Fibroblast of pulmonary artery (primary cell): ENCODE data around the gene LAMTOR3.

Experiments used
- DNase-seq: peaks from one replicate; pipeline ENCODE4 v3.0.0-alpha.2; 2010; ENCODE audit warnings: low read depth
- H3K4me3 ChIP-seq: replicated peaks from 2 replicates; pipeline ENCODE4 v1.5.1; 2011; ENCODE audit warnings: low read depth, mild to moderate bottlenecking, control low read depth, low read length, moderate library complexity
- TF ChIP-seq, protein P1 (sequence below): IDR thresholded peaks from 2 replicates; pipeline ENCODE4 v1.5.1; 2011; ENCODE audit warnings: mild to moderate bottlenecking, control low read depth, low read length, inconsistent platforms; ENCODE audit errors: missing control alignments

LAMTOR3 gene

DNA sequence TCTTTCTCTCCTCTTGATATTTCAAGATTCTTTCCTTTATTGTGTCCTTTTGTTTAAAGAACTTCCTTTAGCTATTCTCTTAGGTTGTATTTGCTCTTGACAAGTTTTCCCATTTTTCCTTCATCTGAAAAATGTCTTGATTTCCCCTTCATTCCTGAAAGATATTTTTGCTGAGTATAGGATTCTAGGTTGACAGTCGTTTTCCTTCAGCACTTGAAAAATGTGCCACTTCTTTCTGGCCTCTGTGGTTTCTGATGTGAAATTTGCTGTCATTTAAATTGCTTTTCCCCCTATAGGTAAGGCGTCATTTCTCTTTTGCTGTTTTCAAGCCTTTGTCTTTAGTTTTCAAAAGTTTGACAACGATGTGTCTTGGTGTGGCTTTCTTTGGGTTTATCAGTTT, 23.3 kb upstream of the LAMTOR3 start:
- no peak for DNase-seq
- no peak overlapping the region for H3K4me3 ChIP-seq
- TF ChIP-seq, protein P1, sequence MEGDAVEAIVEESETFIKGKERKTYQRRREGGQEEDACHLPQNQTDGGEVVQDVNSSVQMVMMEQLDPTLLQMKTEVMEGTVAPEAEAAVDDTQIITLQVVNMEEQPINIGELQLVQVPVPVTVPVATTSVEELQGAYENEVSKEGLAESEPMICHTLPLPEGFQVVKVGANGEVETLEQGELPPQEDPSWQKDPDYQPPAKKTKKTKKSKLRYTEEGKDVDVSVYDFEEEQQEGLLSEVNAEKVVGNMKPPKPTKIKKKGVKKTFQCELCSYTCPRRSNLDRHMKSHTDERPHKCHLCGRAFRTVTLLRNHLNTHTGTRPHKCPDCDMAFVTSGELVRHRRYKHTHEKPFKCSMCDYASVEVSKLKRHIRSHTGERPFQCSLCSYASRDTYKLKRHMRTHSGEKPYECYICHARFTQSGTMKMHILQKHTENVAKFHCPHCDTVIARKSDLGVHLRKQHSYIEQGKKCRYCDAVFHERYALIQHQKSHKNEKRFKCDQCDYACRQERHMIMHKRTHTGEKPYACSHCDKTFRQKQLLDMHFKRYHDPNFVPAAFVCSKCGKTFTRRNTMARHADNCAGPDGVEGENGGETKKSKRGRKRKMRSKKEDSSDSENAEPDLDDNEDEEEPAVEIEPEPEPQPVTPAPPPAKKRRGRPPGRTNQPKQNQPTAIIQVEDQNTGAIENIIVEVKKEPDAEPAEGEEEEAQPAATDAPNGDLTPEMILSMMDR, result no peak

DNA sequence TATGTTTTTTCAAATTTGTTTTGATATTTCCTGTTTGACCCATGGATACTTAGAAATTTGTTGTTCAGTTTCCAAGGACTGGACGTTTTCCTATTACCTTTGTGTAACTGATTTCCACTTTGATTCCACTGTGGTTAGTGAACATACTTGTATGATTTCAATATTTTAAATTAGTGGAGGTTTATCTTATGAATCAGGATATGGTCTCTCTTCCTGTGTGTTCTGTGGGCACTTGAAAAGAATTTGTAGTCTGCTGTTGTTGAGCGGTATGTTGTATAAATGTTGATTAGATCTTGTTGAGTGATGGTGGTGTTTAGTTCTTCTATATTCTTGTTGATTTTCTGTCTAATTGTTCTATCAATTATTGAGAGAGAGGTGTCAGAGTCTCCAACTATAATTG, 21.2 kb upstream of the LAMTOR3 start:
- no peak for DNase-seq
- TF ChIP-seq, protein P1, result no peak
- no peak overlapping the region for H3K4me3 ChIP-seq

DNA sequence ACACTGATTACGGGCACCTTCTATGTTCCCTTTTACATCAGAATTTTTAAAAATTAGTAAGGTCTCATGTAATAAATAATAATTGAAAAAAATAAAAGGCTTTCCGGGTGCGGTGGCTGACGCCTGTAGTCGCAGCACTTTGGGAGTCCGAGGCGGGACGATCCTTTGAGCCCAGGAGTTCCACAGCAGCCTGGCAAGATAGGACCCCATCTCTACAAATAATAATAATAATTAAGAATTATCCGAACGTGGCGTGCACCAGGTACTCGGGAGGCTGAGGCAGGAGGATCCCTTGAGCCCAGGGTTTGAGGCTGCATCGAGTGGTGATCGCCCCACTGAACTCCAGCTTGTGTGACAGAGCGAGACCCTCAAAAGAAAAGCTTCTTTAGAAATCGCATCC, 771 bp upstream of the LAMTOR3 start:
- TF ChIP-seq, protein P1, result no peak
- no peak for DNase-seq
- peak overlapping the region; percentile 90 for H3K4me3 ChIP-seq

DNA sequence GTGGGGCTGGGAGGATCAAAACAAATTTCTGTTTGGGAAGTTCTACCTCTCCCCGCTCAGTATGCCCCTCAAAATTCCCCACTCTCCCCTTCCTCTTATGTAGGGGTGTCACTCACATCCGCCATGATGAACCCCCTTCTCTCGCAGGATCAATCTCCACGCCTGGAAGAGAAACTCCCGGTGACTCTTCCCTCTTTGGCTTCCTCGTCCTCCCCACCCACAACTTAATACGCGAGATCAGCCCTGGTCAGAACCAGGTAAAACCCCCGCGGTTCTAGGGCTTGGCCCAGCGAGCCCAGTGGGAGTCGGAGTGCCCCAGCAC, 427 bp downstream of the LAMTOR3 start:
- TF ChIP-seq, protein P1, result no peak
- H3K4me3 ChIP-seq, result peak overlapping the region; percentile 90
- DNase-seq, result peak; percentile 14

DNA sequence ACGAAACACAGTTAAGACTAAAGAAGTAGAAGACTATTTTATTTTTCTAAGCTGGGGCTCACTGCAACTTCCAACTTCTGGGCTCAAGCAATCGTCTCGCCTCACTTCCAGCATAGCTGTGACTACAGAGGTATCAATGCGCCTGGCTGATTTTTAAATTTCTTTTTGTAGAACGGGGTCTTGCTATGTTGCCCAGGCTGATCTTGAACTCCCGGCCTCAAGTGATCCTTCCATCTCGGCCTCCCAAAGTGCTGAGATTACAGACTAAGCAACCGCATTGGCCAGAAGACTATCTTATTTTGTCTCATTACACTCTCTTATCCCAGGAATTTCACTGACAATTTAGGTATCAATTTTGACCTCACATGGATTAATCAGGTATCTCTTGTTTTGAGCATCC, 1.2 kb downstream of the LAMTOR3 start:
- H3K4me3 ChIP-seq, result peak overlapping the region; percentile 90
- TF ChIP-seq, protein P1, result no peak
- no peak for DNase-seq

DNA sequence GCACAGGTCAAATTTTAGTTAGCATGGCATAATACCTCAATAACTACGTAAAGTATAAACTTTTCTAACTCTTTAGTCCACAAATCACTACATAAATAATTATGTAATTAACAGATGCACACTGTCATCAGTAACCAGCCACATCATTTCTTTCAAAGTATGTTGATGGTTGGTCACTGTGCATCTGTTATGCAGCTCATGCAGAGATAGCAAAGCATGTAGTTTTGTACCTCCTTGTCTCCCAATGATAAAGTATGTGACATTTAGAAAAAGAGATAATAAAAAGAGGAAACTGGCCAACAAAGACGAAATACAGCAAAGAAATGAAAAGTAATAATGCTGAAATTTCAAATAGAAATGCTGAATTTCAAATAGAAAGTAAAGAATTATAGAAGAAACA, 2.9 kb downstream of the LAMTOR3 start:
- H3K4me3 ChIP-seq, result no peak overlapping the region
- TF ChIP-seq, protein P1, result no peak
- no peak for DNase-seq

DNA sequence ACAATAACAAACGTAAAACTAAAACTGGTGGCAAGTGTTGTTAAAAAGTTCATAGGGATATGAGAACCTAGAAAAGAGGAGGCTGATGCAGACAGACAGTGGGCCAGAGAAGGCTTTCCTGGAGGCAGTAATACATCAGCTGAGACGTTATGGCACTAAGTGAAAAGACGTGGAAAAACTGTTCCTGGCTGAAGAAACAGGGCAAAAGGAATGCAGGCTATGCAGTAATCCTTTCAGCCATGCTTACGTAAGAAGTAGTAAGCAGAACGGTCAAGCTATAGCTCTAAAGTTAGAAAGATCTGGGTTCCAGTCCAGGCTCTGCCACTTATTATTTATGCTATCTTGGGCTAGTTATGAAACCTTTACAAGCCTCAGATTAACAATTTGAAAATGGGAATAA, 6.4 kb downstream of the LAMTOR3 start:
- TF ChIP-seq, protein P1, result no peak
- H3K4me3 ChIP-seq, result no peak overlapping the region
- peak; percentile 37 for DNase-seq
